HEK293T (cell line): ENCODE measurements around the gene SSBP2.
"Not testable (repeated sequence)": the region's sequence is repeated elsewhere in the genome, so short reads cannot be mapped to it uniquely, and the experiment has no call there.

Experiments
- CTCF ChIA-PET: fragments of 350-600 bp; formaldehyde crosslinking; extraction: SDS; loops from one replicate; lab custom pipeline; 2021; ENCODE audit warnings: antibody characterized with exemption, inconsistent platforms; lab: Yijun Ruan, JAX
- POLR2A ChIA-PET: fragments of 350-600 bp; formaldehyde crosslinking; extraction: SDS; loops from one replicate; lab custom pipeline; 2020; ENCODE audit warnings: antibody characterized with exemption, inconsistent platforms; lab: Yijun Ruan, JAX
- DNase-seq: peaks from one replicate; pipeline ENCODE4 v3.0.0; 2012; ENCODE audit warnings: mixed read lengths; ENCODE audit errors: extremely low spot score
- ARNT ChIP-seq: fragments of 450-650 bp; IDR thresholded peaks from 2 replicates; pipeline ENCODE4 v1.6.1; 2017; ENCODE audit warnings: mild to moderate bottlenecking
- BHLHE40 ChIP-seq: fragments of 450-650 bp; IDR thresholded peaks from 2 replicates; pipeline ENCODE4 v1.6.1; 2016; ENCODE audit warnings: mild to moderate bottlenecking, moderate library complexity, borderline replicate concordance
- CTBP1 ChIP-seq: fragments of 450-650 bp; IDR thresholded peaks from 2 replicates; pipeline ENCODE4 v1.6.1; 2016; ENCODE audit warnings: borderline replicate concordance
- ELF4 ChIP-seq: fragments of 450-650 bp; IDR thresholded peaks from 2 replicates; pipeline ENCODE4 v1.6.1; 2017; ENCODE audit warnings: antibody characterized with exemption
- FOXA1 ChIP-seq: fragments of 450-650 bp; IDR thresholded peaks from 2 replicates; pipeline ENCODE4 v1.6.1; 2016; ENCODE audit warnings: mild to moderate bottlenecking
- FOXK2 ChIP-seq: fragments of 450-650 bp; IDR thresholded peaks from 2 replicates; pipeline ENCODE4 v1.6.1; 2016; ENCODE audit warnings: mild to moderate bottlenecking
- FOXM1 ChIP-seq: fragments of 450-650 bp; IDR thresholded peaks from 2 replicates; pipeline ENCODE4 v1.6.1; 2017; ENCODE audit warnings: mild to moderate bottlenecking, borderline replicate concordance
- HDGF ChIP-seq: fragments of 450-650 bp; IDR thresholded peaks from 2 replicates; pipeline ENCODE4 v1.6.1; 2017; ENCODE audit warnings: antibody characterized with exemption, borderline replicate concordance
- L3MBTL2 ChIP-seq: fragments of 450-650 bp; conservative IDR thresholded peaks from 2 replicates; pipeline ENCODE4 v1.6.1; 2016; ENCODE audit warnings: mild to moderate bottlenecking
- LEF1 ChIP-seq: fragments of 450-650 bp; IDR thresholded peaks from 2 replicates; pipeline ENCODE4 v1.6.1; 2017; ENCODE audit warnings: mild to moderate bottlenecking, borderline replicate concordance
- NFRKB ChIP-seq: fragments of 450-650 bp; IDR thresholded peaks from 2 replicates; pipeline ENCODE4 v1.6.1; 2016; ENCODE audit warnings: mild to moderate bottlenecking, moderate library complexity
- SP1 ChIP-seq: fragments of 450-650 bp; IDR thresholded peaks from 2 replicates; pipeline ENCODE4 v1.6.1; 2017
- SUZ12 ChIP-seq: fragments of 450-650 bp; IDR thresholded peaks from 2 replicates; pipeline ENCODE4 v1.6.1; 2016; ENCODE audit warnings: mild to moderate bottlenecking
- TARDBP ChIP-seq: fragments of 450-650 bp; IDR thresholded peaks from 2 replicates; pipeline ENCODE4 v1.6.1; 2016
- ZNF384 ChIP-seq: fragments of 450-650 bp; IDR thresholded peaks from 2 replicates; pipeline ENCODE4 v1.6.1; 2016
- TF ChIP-seq, protein P1 (sequence below): fragments of 450-650 bp; IDR thresholded peaks from 2 replicates; pipeline ENCODE4 v1.6.1; 2016

The SSBP2 gene

DNA sequence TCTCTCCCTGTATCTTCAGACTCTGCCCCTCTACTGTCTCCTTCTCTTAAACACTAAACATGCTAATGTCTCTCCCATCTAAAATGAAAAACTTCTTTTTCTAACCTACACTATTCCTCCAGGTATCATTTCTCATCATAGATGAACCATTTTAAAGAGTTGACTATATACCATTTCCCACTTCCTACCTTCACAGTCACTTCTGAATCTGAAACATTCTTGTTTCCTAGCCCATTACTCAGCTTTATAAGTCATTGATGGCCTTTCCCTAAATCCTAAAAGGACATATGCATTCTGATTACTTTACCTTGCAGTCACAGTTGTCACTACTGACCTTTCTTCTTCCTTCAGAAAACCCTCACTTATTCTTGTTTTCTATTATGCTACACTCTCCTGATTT lies 118.2 kb downstream of the SSBP2 start:
- CTCF ChIA-PET: no interaction called here
- POLR2A ChIA-PET: no interaction called here
- no peak for TF ChIP-seq FOXA1
- no peak for TF ChIP-seq ARNT
- TF ChIP-seq, protein P1, sequence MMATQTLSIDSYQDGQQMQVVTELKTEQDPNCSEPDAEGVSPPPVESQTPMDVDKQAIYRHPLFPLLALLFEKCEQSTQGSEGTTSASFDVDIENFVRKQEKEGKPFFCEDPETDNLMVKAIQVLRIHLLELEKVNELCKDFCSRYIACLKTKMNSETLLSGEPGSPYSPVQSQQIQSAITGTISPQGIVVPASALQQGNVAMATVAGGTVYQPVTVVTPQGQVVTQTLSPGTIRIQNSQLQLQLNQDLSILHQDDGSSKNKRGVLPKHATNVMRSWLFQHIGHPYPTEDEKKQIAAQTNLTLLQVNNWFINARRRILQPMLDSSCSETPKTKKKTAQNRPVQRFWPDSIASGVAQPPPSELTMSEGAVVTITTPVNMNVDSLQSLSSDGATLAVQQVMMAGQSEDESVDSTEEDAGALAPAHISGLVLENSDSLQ: no peak
- TF ChIP-seq NFRKB: no peak
- TF ChIP-seq L3MBTL2: no peak
- TF ChIP-seq LEF1: no peak
- no peak for TF ChIP-seq FOXK2
- TF ChIP-seq FOXM1: no peak
- TF ChIP-seq CTBP1: no peak
- TF ChIP-seq HDGF: no peak
- no peak for TF ChIP-seq ZNF384
- no peak for TF ChIP-seq SUZ12
- no peak for TF ChIP-seq ELF4
- no peak for TF ChIP-seq TARDBP
- DNase-seq: no peak

DNA sequence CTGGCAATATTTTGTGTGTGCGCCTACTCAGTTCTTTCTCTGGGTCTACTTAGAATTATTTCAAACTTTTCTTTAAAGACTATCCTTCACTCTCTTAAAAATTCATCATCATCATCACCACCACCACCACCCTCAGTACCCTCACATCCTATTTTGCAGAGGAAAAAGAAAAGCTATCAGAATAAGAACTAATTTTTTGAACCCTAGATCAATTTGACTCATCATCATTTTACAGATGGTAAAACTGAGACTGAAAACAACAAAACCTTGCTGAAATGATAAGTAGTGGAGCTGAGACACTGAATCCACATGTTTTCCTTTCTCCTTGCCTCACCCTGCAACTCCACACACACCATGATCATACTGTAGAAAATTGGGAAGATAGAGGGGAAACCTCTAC lies 119.3 kb downstream of the SSBP2 start:
- ChIA-PET CTCF (no interaction called here), POLR2A (no interaction called here)
- TF ChIP-seq ARNT (no peak), LEF1 (no peak), BHLHE40 (no peak), FOXK2 (no peak), HDGF (no peak), FOXM1 (no peak), CTBP1 (no peak)
- TF ChIP-seq, protein P1: no peak
- no peak for DNase-seq

DNA sequence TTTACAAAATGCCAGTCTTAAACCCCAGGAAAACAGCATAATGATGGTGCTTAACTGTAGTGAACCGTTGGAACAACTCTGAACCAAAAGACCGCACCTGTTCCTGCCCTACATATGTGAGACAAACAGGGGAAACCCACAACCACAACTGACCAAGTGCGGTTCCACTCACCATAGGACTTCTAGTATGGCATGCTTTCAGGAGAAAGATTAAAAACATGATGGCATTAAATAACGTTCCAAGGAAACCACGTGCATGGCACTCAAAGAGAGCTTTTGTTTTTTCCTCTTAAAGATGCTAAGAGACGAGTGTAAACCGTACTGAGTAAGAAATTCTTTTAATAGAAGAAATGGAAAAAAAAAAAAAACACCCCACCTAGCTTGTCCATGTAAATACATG lies 119.8 kb downstream of the SSBP2 start:
- POLR2A ChIA-PET: no interaction called here
- no peak for TF ChIP-seq L3MBTL2
- no peak for TF ChIP-seq BHLHE40
- TF ChIP-seq ELF4: no peak
- TF ChIP-seq TARDBP: no peak
- no peak for TF ChIP-seq LEF1
- no peak for TF ChIP-seq HDGF
- TF ChIP-seq ARNT: no peak
- TF ChIP-seq, protein P1: no peak
- no peak for TF ChIP-seq FOXA1
- TF ChIP-seq CTBP1: no peak
- no peak for TF ChIP-seq NFRKB
- no peak for TF ChIP-seq FOXK2
- no peak for TF ChIP-seq FOXM1
- no peak for DNase-seq
- CTCF ChIA-PET: no interaction called here

DNA sequence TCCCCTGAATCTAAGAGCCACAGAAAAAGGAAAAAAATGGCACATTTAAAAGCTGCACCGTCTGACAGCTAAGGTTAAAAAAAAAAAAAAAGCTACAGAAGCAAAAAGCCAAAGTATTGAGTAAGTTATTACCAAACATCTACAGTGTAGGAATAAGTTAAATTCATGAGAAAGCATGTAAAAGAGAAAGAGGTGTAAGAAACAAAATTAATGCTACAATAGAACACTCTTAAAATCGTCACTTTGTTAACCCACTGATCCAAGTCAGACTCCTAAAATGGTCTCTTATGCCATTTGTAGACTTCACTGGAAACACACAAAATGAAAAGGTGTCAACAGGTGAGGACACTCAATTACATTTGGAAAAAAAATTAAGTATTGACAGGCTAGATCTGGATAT lies 120.2 kb downstream of the SSBP2 start:
- TF ChIP-seq TARDBP (no peak), ARNT (no peak), FOXM1 (no peak)
- TF ChIP-seq, protein P1: no peak
- POLR2A ChIA-PET: no interaction called here
- CTCF ChIA-PET: no interaction called here
- no peak for DNase-seq

DNA sequence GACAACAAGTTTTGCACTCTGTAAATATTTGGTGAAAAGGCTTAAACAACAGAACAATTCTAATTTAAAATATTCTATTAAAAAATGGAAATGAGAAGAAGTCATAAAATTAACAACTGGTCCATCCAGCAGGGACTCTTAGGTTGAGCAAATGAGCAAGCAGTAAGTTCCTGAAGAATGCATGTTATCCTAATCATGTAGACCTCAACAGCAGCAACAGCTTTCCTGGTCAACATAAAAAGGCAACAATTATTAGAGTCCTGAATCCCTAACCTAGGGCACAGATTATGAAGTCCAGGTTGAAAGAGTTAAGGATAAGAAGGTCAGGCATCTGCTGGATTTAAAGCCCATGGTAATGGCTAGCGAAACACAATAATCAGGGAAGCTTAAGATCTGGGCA lies 120.9 kb downstream of the SSBP2 start:
- CTCF ChIA-PET: no interaction called here
- TF ChIP-seq, protein P1: no peak
- TF ChIP-seq ELF4 (no peak), NFRKB (no peak), HDGF (no peak), CTBP1 (no peak), TARDBP (no peak), SP1 (no peak), LEF1 (no peak), FOXK2 (no peak), FOXA1 (no peak), ARNT (no peak), ZNF384 (no peak), L3MBTL2 (no peak), BHLHE40 (no peak)
- no peak for DNase-seq
- POLR2A ChIA-PET: no interaction called here

DNA sequence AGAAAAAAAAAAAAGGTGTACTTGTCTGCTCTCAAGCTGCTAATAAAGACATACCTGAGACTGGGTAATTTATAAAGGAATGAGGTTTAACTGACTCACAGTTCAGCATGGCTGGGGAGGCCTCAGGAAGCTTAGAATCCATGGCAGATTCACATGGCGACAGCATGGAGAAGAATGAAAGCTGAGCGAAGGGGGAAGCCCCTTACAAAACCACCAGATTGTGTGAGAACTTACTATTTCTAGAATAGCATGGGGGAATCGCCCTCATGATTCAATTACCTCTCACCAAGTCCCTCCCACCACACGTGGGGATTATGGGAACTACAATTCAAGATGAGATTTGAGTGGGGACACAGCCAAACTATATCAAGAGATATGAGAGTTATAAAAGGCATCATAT lies 122.8 kb downstream of the SSBP2 start:
- DNase-seq, POLR2A ChIA-PET, CTCF ChIA-PET: not testable (repeated sequence)

DNA sequence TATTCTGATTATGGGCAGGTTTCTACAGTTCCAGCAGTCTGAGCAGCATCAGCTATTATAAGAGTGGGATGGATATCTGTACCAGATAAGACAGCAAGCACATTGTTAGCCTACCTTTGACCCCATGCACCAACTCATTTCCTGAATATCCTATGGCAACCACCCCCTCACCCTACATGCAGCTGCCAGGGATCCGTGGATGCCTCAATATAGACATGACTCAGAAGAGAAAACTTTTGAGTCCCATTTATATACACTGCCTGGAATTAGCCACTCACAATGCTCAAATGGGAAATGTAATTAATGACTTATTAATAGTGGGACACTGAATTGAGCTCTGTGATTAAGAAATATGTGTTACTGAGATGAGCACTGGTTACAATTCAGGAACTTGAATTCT lies 124.4 kb downstream of the SSBP2 start:
- CTCF ChIA-PET: no interaction called here
- TF ChIP-seq BHLHE40 (no peak), NFRKB (no peak), TARDBP (no peak), FOXK2 (no peak), ARNT (no peak), SP1 (no peak), L3MBTL2 (no peak), ELF4 (no peak), FOXA1 (no peak), SUZ12 (no peak), FOXM1 (no peak), LEF1 (no peak), CTBP1 (no peak)
- TF ChIP-seq, protein P1: no peak
- no peak for DNase-seq
- POLR2A ChIA-PET: no interaction called here
